GM12878 (cell line): ENCODE results near the gene KIRREL3. TPM values are rescaled to one million over a fixed set of nuclear protein-coding genes. Genes with fewer than 3 reads are reported as not detected.

Source experiments
- ATAC-seq: fragments of 200-7000 bp; cut with Tn5 transposase; 3 replicates; pipeline ENCODE4 v1.9.1; 2020; ENCODE audit warnings: mild to moderate bottlenecking, moderate library complexity
- BruUV-seq: library from RNA; stranded (reverse); fragments of 400-500 nt; replicated peaks from 2 replicates; lab custom pipeline; 2021; lab: Mats Ljungman, UMichigan
- CTCF ChIA-PET: fragments of 300-600 bp; sonication (Branson Sonifier 250); formaldehyde crosslinking; extraction: SDS; loops from one replicate; lab custom pipeline; 2021; ENCODE audit warnings: inconsistent platforms; lab: Yijun Ruan, JAX
- POLR2A ChIA-PET: fragments of 350-600 bp; formaldehyde crosslinking; extraction: SDS; loops from one replicate; lab custom pipeline; 2021; ENCODE audit warnings: inconsistent platforms; lab: Charles Lee
- RAD21 ChIA-PET: fragments of 300-600 bp; sonication (Branson Sonifier 250); formaldehyde crosslinking; loops from one replicate; lab custom pipeline; 2023; ENCODE audit warnings: antibody characterized with exemption; ENCODE audit not compliant: unreplicated experiment; lab: Charles Lee
- SMC1A ChIA-PET: fragments of 300-600 bp; sonication (Branson Sonifier 250); formaldehyde crosslinking; loops from one replicate; lab custom pipeline; 2023; ENCODE audit not compliant: unreplicated experiment, uncharacterized antibody; lab: Charles Lee
- DNase-seq: peaks from one replicate; pipeline ENCODE4 v3.0.0-alpha.2; 2011; ENCODE audit warnings: low read depth, low spot score
- FAIRE-seq: peaks from 3 replicates; lab custom pipeline; 2011; peaks lifted over from hg19 to GRCh38; lab: Jason Lieb, UNC
- H2AFZ ChIP-seq: 2 replicates; pipeline ENCODE4 v1.6.0; 2011; ENCODE audit warnings: low read depth, low read length, control low read depth; ENCODE audit not compliant: control insufficient read depth
- H3K27ac ChIP-seq: 2 replicates; pipeline ENCODE4 v1.5.1; 2011; ENCODE audit warnings: control low read depth; ENCODE audit not compliant: control insufficient read depth, insufficient read depth
- H3K27me3 ChIP-seq, 2 experiments: replicated peaks in 1 of 2; 2 replicates each; pipeline versions ENCODE4 v1.6.0 to v1.6.1; 2011; ENCODE audit warnings: low read length in 1 of 2; ENCODE audit not compliant: control insufficient read depth in 2 of 2, insufficient read depth in 2 of 2
- H3K36me3 ChIP-seq, 2 experiments: 2 replicates each; pipeline ENCODE4 v1.5.1; 2011; ENCODE audit warnings: low read length in 1 of 2; ENCODE audit not compliant: control insufficient read depth in 2 of 2, insufficient read depth in 2 of 2
- H3K4me1 ChIP-seq: 2 replicates; pipeline ENCODE4 v1.6.1; 2011; ENCODE audit warnings: mild to moderate bottlenecking, low read length, moderate library complexity, mixed read lengths; ENCODE audit not compliant: control insufficient read depth, insufficient read depth
- H3K4me2 ChIP-seq: 2 replicates; pipeline ENCODE4 v1.6.0; 2011; ENCODE audit warnings: control low read depth; ENCODE audit not compliant: control insufficient read depth, insufficient read depth
- H3K4me3 ChIP-seq: fragments of 200-600 bp; sonication (generic); 2 replicates; pipeline ENCODE4 v1.5.1; 2016
- H3K79me2 ChIP-seq: 2 replicates; pipeline ENCODE4 v1.6.0; 2011; ENCODE audit warnings: low read length; ENCODE audit not compliant: control insufficient read depth, insufficient read depth
- H3K9ac ChIP-seq: 2 replicates; pipeline ENCODE4 v1.8.0; 2011; ENCODE audit warnings: low read length, control low read depth, mixed read lengths; ENCODE audit not compliant: control insufficient read depth, insufficient read depth
- H3K9me3 ChIP-seq: replicated peaks from 3 replicates; pipeline ENCODE4 v1.5.1; 2011; ENCODE audit warnings: mild to moderate bottlenecking, low read length; ENCODE audit not compliant: control insufficient read depth, insufficient read depth
- H4K20me1 ChIP-seq: 2 replicates; pipeline ENCODE4 v1.6.0; 2011; ENCODE audit not compliant: control insufficient read depth, insufficient read depth
- CHD2 ChIP-seq: IDR thresholded peaks from 2 replicates; pipeline ENCODE4 v1.6.1; 2011; ENCODE audit warnings: low read depth, low read length, improper control_type of control experiment, borderline replicate concordance
- IKZF1 ChIP-seq: fragments of 450-650 bp; conservative IDR thresholded peaks from 2 replicates; pipeline ENCODE4 v1.6.1; 2017; ENCODE audit warnings: antibody characterized with exemption, mild to moderate bottlenecking
- MEF2A ChIP-seq: IDR thresholded peaks from 2 replicates; pipeline ENCODE4 v1.6.1; 2011; ENCODE audit warnings: low read depth, mild to moderate bottlenecking, low read length, moderate library complexity; ENCODE audit not compliant: insufficient read depth
- POU2F2 ChIP-seq: IDR thresholded peaks from 3 replicates; pipeline ENCODE4 v1.6.1; 2011; ENCODE audit warnings: low read depth, mild to moderate bottlenecking, low read length, borderline replicate concordance
- RAD21 ChIP-seq: IDR thresholded peaks from 2 replicates; pipeline ENCODE4 v1.6.1; 2011; ENCODE audit warnings: mild to moderate bottlenecking, low read depth, low read length, moderate library complexity; ENCODE audit not compliant: insufficient read depth
- SMC3 ChIP-seq: IDR thresholded peaks from 2 replicates; pipeline ENCODE4 v1.6.1; 2011; ENCODE audit warnings: low read length, improper control_type of control experiment, borderline replicate concordance
- YY1 ChIP-seq: IDR thresholded peaks from 2 replicates; pipeline ENCODE4 v1.6.1; 2011; ENCODE audit warnings: low read depth, mild to moderate bottlenecking, low read length
- WGBS: methylation state at CpG from one replicate; pipeline ENCODE4 v1.1.6; 2016; ENCODE audit warnings: low lambda C conversion rate; ENCODE audit not compliant: insufficient replicate concordance, insufficient coverage; ENCODE audit errors: missing lambda C conversion rate; 5-methylcytosine and 5-hydroxymethylcytosine counted together
- in situ Hi-C: fragments of 300-500 bp; cut with MboI; formaldehyde crosslinking; loops from 9 replicates; pipeline ENCODE4 v1.14.3; 2018; ENCODE audit warnings: mixed read lengths
- intact Hi-C: fragments of 100-400 bp; cut with micrococcal nuclease; formaldehyde crosslinking; loops from one replicate; pipeline ENCODE4 v1.14.2; 2022; ENCODE audit not compliant: unreplicated experiment
- polyA plus RNA-seq, 11 experiments: library from polyadenylated mRNA; depleted of rRNA in 4 of 11; unstranded in 6 of 11; stranded (reverse) in 5 of 11; fragments of >200 nt; fragmentation: Nextera tagmentation in 4 of 11; fragmentation: Illumina TruSeq in 1 of 11; extraction: Ambion mirVana in 4 of 11; extraction: Trizol in 1 of 11; gene quantifications; 1 replicate in 1 of 11; 2 replicates in 10 of 11; pipeline versions ENCODE4 v1.2.1 to v1.2.3, GENCODE V29; 2011 to 2016; ENCODE audit warnings: inconsistent platforms in 2 of 11, missing spikeins in 2 of 11, low read depth in 1 of 11
- total RNA-seq, 4 experiments: library from RNA; depleted of rRNA in 3 of 4; stranded (reverse); fragments of >200 nt in 3 of 4; fragmentation: Illumina TruSeq in 1 of 4; extraction: Trizol in 1 of 4; gene quantifications; 2 replicates each; pipeline versions ENCODE4 v1.2.1 to v1.2.3, GENCODE V29; 2013 to 2021
- TF ChIP-seq, protein P1 (sequence below), 3 experiments: IDR thresholded peaks in 2 of 3; conservative IDR thresholded peaks in 1 of 3; 2 replicates each; pipeline ENCODE4 v1.5.1; 2011; ENCODE audit warnings: low read depth in 3 of 3, low read length in 3 of 3, mild to moderate bottlenecking in 3 of 3, control low read depth in 2 of 3, moderate library complexity in 2 of 3, inconsistent platforms in 1 of 3, mixed read lengths in 1 of 3; ENCODE audit not compliant: control insufficient read depth in 2 of 3, insufficient read depth in 1 of 3; ENCODE audit errors: extremely low read depth in 1 of 3
- TF ChIP-seq, protein P2 (sequence below): fragments of 450-650 bp; formaldehyde crosslinking; IDR thresholded peaks from 2 replicates; pipeline ENCODE4 v1.5.0; 2022; ENCODE audit warnings: mild to moderate bottlenecking, missing genetic modification characterization

Gene KIRREL3
- total and polyA plus RNA-seq, 10 of the 15 experiments (the other 5 are each of a cell fraction or from before 2014, with no cell fraction given), result under 0.01 TPM; not detected in 9

DNA sequence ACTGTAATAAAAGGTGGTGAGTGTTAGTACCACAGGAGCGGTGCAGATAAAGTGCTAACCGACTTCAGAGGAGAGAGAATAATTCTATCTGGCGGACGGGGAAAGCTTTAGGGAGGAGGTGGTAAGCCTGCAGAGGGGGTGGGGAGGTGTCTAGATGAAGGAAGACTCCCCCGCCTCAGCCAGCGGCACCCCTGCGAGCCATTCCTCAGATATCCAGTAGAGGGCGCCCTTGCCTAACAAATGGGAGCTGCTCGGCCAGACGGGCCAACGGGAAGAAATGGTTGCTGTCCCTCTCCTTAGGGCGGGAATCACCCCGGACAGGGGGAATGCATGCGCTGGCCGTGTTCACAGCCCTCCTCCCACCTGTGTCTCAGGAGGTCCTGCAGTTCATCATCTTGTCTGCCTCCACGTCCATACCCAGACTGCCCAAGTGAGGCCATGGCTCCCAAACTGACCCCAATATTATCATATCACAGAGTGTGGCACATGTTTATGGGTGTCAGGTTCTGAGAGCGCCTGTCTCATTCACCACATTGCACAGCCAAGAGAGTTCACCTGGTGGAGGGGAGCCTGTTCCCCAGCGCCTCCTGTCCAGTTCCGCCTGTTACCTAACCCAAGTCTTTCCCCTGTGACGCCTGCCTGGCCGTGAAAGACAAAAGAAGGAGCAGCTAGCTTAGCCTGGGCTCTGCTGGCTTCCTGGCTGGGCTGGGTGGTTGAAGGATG is 559.6 kb downstream of the KIRREL3 start:
- ATAC-seq (peak; percentile 92), FAIRE-seq (peak; percentile 76), DNase-seq (no peak)
- Histone ChIP-seq H3K4me1 (no peaks in the 10 kb centered on the region), H3K9ac (no peak overlapping the region), H3K4me2 (no peak overlapping the region), H3K27ac (no peak overlapping the region), H3K79me2 (no peaks in the 10 kb centered on the region), H4K20me1 (no peaks in the 10 kb centered on the region), H3K36me3 (no peaks in the 10 kb centered on the region), H3K9me3 (no peaks in the 10 kb centered on the region), H3K4me3 (no peak overlapping the region), H3K27me3 (no peaks in the 10 kb centered on the region; a peak in 1 of 4 replicates), H2AFZ (no peak overlapping the region)
- ChIA-PET CTCF (interaction anchor here (1.0 to 6.5 kb wide), 19 partner anchors 8 to 905 kb away, joined by 3 to 125 read pairs (median 5); no protein-coding TSS in a partner anchor), RAD21 (interaction anchor here (1.0 to 3.7 kb wide), 3 partner anchors 39 to 904 kb away, joined by 11 to 33 read pairs (median 14); no protein-coding TSS in a partner anchor), SMC1A (interaction anchor here (0.9 to 7.9 kb wide), 8 partner anchors 11 to 1052 kb away, joined by 3 to 79 read pairs (median 6); no protein-coding TSS in a partner anchor), POLR2A (interaction anchor here (1.0 kb wide), 1 partner anchor 40 kb away, joined by 3 read pairs; no protein-coding TSS in a partner anchor)
- 21% methylated on average over 21 of the region's 21 CpGs for WGBS
- TF ChIP-seq MEF2A (no peak), CHD2 (0 out of 2 replicates have a peak, but pooled peaks have one; percentile 13), IKZF1 (peak; percentile 20; the same call in 1 of the 2 replicates), YY1 (peak; percentile 69), RAD21 (peak; percentile 94), POU2F2 (0 out of 3 replicates have a peak, but pooled peaks have one; percentile 18), SMC3 (peak; percentile 90)
- TF ChIP-seq, protein P1, sequence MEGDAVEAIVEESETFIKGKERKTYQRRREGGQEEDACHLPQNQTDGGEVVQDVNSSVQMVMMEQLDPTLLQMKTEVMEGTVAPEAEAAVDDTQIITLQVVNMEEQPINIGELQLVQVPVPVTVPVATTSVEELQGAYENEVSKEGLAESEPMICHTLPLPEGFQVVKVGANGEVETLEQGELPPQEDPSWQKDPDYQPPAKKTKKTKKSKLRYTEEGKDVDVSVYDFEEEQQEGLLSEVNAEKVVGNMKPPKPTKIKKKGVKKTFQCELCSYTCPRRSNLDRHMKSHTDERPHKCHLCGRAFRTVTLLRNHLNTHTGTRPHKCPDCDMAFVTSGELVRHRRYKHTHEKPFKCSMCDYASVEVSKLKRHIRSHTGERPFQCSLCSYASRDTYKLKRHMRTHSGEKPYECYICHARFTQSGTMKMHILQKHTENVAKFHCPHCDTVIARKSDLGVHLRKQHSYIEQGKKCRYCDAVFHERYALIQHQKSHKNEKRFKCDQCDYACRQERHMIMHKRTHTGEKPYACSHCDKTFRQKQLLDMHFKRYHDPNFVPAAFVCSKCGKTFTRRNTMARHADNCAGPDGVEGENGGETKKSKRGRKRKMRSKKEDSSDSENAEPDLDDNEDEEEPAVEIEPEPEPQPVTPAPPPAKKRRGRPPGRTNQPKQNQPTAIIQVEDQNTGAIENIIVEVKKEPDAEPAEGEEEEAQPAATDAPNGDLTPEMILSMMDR (IDR thresholded peaks at IDR 0.05 in 2 of 3, conservative IDR thresholded peaks at IDR 0.05 in 1 of 3; ENCODE audit: control insufficient read depth in 2 of 3, extremely low read depth in 1 of 3, insufficient read depth in 1 of 3, low read depth in 3 of 3, low read length in 3 of 3), result peak; percentile 90 to 93 (median 92); a peak in 5 of 6 replicates
- TF ChIP-seq, protein P2, sequence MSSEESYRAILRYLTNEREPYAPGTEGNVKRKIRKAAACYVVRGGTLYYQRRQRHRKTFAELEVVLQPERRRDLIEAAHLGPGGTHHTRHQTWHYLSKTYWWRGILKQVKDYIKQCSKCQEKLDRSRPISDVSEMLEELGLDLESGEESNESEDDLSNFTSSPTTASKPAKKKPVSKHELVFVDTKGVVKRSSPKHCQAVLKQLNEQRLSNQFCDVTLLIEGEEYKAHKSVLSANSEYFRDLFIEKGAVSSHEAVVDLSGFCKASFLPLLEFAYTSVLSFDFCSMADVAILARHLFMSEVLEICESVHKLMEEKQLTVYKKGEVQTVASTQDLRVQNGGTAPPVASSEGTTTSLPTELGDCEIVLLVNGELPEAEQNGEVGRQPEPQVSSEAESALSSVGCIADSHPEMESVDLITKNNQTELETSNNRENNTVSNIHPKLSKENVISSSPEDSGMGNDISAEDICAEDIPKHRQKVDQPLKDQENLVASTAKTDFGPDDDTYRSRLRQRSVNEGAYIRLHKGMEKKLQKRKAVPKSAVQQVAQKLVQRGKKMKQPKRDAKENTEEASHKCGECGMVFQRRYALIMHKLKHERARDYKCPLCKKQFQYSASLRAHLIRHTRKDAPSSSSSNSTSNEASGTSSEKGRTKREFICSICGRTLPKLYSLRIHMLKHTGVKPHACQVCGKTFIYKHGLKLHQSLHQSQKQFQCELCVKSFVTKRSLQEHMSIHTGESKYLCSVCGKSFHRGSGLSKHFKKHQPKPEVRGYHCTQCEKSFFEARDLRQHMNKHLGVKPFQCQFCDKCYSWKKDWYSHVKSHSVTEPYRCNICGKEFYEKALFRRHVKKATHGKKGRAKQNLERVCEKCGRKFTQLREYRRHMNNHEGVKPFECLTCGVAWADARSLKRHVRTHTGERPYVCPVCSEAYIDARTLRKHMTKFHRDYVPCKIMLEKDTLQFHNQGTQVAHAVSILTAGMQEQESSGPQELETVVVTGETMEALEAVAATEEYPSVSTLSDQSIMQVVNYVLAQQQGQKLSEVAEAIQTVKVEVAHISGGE, result no peak
- in situ Hi-C loops (loop anchor here (10.0 kb wide), 2 partner anchors 544 to 1054 kb away; no protein-coding TSS in a partner anchor), intact Hi-C loops (loop anchor here (1.0 to 10.0 kb wide), 9 partner anchors 39 to 1052 kb away; no protein-coding TSS in a partner anchor)
- BruUV-seq, result no TSS peak
